ENCODE data around the gene PER1.

The PER1 gene

DNA sequence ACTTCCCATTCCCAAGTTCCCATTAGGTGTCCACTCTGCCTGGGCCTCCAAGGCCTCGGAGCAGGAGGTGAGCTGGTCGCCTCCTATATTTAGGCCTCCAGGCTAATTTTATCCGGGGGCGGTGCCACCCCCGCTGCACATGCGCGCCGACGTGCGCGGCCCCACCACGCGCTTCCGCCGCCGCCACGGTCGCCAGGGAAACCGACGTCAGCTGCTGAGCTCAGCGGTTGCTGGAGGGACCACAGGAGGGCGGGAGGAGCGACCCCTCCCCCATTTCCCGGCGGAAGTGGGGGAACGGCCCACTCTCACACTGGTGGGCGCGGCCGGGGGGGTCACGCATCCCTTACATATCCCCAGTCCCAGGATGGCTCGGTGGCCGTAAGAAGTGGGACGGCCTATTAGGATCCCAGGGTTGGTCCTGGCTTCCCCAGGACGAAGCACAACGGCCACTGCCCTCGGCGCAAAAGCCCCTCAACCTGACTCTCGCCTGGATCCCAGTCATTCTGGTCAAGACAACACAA lies 1.0 kb downstream of the PER1 start:
- peak; percentile 83 for DNase-seq

DNA sequence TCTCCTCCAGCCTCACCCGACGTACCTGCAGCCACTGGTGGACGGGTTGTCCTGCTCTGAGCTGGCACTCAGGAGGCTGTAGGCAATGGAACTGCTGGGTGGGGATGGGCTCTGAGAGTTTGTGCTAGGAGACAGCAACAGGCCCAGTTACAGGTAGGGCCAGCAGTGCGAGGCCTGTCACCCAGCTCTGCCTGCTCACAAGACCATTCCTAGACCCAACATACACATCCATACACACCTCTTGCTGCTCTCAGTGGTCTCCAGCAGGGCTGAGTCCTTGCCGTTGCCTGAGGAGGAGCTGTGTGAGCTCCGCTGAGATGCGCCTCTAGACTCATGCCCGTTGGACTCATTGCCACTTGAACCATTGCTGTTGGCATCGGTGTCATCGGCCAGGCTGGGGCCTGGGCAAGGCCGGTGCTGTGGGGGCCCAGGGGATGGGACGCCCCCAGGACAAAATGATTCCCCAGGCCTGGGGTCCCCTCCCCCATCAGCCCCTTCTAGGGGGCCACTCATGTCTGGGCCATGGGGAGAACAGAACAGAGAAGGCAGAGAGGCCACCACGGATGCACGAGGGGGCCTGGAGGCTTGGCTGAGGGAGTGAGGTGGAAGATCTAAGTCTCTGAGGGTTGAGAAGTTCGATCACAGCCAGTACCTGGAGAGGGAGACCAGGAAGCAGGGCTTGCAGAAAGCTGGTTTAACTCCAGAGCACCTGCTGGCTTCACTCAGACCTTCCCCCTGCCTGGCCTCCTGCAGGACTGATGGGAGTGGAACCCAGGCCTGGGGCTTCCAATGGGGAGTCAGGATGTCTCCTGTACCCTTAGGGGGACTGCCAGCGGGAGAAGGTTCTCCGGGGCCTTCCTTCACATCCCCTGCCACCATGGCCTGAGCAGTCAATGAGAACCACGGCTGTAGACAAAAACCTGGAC lies 1.7 kb downstream of the PER1 start:
- no peak for DNase-seq

DNA sequence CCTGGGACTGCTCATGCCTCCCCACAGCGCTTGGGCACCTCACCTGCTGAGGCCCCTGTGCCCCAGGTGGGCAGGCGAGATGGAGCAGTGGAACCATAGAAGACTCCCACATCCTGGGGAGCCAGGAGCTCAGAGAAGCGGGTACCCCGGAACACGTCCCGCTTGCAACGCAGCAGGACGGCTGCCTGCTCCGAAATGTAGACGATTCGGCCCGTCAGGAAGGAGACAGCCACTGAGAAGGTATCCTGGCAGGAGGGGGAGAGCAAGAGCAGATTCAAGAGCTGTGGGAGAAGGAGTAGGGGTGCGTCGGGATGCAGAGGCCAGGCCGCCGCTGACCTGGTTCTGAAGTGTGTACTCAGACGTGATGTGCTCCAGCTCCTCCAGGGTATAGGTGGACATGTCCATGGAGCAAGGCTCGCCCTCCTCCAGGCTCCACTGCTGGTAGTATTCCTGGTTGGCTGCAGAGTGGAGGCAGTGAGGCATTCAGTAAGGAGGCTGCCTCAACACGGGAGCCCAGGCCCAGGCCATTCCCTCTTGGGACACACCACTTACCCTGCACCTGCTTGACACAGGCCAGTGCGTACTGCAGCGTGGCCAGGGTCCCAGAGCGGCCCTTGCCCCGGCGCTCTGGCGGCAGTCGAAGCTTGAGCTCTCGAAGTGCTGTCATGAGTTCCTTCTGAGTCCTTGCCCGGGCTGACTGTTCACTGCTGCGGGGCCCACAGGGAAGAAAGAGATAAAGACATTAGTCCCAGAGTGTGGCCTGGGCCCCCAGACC lies 2.6 kb downstream of the PER1 start:
- DNase-seq: no peak

DNA sequence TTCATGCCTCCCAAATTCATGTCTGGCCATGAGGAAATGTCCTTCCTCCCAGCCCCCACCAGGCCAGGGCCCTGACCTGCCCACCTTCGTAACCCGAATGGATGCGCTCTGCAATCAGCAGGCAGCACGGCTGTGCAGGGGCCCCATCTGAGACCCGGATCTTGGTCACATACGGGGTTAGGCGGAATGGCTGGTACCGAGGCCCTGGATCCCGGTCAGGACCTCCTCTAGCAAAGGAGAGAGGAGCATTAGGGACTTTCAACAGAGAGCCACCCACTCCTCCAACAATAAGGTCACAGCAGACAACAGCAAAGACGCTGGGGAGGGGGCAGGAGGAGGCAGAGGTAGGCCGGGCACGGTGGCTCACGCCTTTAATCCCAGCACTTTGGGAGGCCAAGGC lies 3.6 kb downstream of the PER1 start:
- no peak for DNase-seq

DNA sequence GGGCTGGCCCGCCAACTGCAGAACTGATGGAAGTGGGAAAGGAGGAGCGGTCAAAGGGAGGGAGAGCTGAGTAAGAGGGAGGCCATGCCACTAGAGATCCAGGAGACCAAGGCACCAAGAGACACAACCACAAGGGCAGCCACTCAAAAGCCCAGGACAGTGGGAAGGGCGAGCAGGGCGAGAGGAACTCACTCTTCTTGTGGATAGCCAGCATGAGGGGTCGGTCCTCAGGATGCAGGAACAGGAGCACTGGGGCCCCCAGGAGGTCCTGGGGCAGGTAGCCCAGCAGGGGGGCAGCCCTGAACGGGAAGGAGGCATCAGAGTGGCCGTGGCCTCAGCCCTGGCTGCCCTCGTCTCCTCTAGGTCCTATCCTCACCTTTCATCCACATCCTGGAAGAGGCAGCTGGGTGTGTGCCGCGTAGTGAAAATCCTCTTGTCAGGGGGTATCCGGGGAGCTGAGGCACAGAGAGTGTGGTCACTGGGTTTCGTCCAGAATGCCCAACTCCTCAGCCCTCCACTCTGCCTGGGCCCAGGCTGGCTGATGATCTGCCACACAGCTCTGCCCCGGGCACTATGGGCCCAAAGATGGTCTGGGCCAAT lies 4.3 kb downstream of the PER1 start:
- DNase-seq: no peak

- no peak for DNase-seq
Observed at GRCh38 chr17:8147141-8147804, 4.9 kb downstream of the PER1 start.

DNA sequence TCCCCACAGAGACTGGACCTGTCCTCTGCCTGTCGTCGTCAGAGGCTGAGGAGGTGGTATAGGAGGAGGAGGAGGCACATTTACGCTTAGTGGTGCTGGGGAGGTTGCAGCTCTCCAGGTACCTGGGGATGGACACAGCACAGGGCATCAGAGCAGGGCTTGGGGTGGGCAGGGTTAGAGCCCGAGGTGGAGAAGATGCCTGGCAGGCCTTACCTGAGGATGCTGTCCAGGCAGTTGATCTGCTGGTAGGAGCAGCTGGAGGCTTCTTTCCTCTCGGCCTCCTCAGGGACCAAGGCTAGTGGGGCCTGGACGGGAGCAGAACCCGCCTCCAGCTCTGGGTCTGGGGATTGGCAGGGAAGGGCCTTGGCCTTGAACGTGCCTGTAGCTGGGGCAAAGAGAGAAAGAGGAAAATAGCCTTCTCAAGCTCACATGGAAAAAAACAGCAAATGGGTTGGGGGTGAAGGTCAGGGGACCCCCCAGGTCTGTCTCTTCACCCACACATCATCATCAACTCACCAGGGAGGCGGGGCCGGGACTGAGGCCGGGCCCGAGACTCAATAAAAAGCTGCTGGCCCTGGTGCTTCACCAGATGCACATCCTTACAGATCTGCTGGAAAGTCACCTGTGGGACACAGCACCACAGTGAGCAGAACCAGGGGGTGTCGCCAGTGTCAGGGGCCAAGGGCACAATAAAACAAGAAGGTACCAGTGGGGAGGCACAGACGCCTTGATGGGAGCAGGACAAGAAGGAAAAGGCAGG lies 5.6 kb downstream of the PER1 start:
- DNase-seq: no peak

DNA sequence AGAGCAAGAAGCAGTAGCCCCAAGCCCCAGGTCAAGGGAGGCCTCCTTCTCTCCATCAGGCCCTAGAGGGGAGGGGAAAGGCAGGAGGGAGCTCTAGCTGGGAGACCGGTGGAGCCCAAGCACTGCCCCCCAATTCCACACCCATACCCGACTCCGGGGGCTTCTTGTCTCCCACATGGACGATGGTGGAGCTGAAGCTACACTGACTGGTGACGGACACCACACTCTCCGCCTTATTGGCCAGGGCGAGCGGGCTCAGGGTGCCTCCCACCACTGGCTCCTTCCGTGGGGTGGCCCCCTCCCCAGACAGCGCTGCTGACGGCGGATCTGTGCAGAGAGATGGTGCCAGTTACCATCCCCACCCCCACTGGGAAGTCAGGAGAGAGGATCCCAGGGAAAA lies 6.4 kb downstream of the PER1 start:
- no peak for DNase-seq

DNA sequence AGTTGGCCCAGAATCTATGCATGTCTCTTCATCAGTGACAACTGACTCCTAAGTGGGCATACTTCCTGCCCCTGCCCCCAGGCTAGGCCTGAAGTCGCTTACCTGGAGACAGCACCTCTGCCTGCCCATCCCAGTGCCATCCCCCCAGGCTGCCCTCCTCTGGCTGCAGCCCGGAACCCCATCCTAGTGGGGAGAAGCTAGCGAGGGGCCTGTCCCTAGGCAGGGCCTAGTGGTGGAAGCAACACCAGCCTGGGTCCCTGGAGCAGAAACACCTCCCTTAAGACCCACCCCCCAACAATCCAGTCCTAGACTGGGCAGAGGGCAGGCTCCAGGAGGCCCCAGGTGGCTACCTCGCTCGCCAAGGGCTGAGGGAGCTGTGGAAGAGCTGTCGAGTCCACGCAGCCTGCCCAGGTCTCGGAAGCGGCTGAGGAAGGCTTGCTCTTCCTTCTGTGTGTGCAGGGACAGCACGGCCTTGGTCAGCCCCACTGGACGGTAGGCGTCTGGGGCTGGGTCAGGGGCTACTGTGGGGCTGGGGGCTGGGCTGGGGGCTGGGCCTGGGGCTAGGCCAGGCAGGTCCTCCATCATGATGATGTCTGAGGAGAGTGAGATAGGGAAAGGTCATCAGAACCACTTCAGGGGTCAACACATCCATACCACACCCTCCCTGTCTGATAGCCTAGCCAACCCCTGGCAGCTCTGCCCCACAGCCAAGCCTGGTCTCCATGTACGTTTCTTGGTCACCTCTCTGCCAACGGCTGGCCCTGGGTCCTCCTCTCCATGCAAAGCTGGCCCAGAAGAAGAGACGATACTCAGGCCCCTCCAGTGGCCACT lies 7.6 kb downstream of the PER1 start:
- no peak for DNase-seq

- DNase-seq: no peak
Observed at GRCh38 chr17:8143581-8144400, 8.4 kb downstream of the PER1 start.

GRCh38 chr17:8142887-8143580 lies 9.2 kb downstream of the PER1 start:
- DNase-seq: no peak

- DNase-seq: no peak
Observed at GRCh38 chr17:8142158-8142886, 9.9 kb downstream of the PER1 start.

DNA sequence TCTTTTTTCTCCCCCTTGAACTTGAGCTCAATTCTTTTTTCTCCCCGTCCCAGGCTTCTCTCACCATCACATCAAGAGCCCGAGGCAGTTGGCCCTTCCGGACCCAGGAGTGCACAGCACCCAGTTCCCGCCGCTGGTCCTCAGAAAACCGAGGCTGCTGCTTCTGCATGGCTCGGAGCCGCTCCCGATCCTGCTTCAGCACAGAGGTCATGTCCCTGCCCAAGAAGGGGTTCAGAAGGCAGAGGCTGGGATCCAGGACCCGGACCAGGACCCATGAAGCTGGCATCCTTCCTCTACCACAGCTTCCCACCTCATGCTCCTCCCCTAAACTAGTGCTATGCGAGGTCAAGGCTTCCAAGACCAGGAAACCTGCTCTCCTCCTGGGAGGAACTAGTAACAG lies 10.5 kb downstream of the PER1 start:
- DNase-seq: no peak

DNA sequence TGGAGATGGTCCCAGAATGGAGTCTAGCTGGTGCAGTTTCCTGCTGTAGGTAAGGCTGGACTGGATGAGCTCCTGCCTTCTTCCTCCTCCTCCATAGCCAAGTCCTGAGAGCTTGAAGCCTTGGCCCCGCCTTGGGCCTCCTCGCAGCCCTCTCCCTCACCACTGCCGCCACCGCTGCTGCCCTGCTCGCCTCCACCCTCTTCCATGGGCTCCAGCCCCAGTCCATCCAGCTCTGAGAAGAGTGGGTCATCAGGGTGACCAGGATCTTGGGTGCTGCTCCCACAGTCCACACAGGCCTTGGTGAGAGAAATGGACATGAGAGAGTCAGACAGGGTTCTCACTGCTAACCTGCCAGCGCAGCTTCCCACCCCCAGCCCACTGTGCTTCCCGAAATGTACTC lies 11.2 kb downstream of the PER1 start:
- DNase-seq: no peak

DNA sequence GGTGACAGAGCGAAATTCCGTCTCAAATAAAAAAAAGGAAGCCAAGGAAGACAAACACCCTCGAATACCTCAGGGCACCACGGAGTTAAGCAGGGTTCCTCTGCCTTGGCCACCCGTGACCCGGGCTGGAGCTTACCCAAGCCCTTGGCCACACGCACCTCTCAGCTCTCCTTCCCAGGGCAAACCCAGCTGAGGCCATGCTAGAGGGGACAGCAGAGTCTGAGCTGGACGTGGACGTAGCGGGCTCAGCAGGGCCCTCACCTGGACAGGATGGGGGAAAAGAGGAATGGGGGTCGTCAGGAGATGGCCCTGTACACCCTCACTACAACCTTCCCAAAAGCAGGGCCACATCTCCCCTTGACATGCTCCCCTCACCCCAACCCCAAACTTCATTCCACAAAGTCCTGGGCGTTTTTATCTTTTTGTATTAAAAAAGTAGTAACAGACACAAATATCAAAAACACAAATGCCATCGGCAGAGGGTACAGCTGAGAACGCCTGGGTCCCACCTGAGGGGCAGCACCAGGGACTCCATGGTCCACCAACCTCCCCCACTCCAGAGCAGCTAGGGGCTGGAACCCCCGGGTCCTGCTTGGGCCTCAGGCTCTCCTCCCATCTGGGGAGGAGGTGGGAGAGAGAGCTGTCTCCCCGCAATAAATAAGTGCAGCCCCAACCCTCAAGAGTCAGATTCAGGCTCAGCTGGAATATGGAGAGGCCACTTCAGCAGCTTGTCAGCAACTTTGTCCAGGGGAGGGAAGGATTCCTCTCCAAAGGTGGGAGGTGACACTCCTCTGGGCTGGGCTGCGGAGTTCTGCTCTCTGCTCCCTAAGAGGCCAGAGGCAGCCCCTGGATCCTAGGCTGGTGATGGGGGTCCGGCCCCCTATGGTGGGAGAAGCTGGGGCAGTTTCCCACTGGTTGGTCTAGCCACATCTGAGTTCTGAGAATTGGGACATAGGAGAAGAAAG lies 11.9 kb downstream of the PER1 start:
- no peak for DNase-seq

GRCh38 chr17:8138672-8139371 lies 13.4 kb downstream of the PER1 start:
- peak; percentile 94 for DNase-seq

DNA sequence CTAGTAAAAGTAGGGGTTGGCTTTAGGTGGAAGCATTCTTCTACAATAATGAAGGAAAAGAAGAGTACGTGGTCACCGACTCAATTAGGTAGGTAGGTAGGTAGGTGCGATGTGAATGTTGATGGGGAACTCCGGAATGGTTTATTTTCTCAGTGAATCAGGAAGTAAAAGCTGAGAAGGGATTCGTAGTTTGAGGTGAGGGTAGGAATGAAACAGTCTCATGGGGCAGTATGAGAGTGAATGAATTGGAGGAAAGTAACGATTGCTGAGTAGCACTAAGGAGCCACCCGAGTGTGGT lies 13.9 kb downstream of the PER1 start:
- DNase-seq: no peak

Data from activated T-cell treated with anti-CD3 and anti-CD28 coated beads for 4 hours (primary cell).